Aorta (tissue), 5 donors: ENCODE data around the gene URB1. TPM values are rescaled to one million over a fixed set of nuclear protein-coding genes. Genes with fewer than 3 reads are reported as not detected.
"Not testable (repeated sequence)": the region's sequence is repeated elsewhere in the genome, so short reads cannot be mapped to it uniquely, and the experiment has no call there.

Experiments used
- ATAC-seq: fragments of 200-7000 bp; cut with Tn5 transposase; one replicate; pipeline ENCODE4 v1.9.1; 2022; ENCODE audit warnings: moderate library complexity; ENCODE audit not compliant: low FRiP score
- DNase-seq, 2 donors: peaks; one replicate each; pipeline ENCODE4 v3.0.0-alpha.2; 2020
- H3K27ac ChIP-seq, 2 donors: one replicate each; pipeline ENCODE4 v1.5.1; 2013; ENCODE audit warnings: low read length in 2 of 2, mild to moderate bottlenecking in 2 of 2, moderate library complexity in 2 of 2, control low read depth in 1 of 2, inconsistent platforms in 1 of 2, low read depth in 1 of 2
- H3K27me3 ChIP-seq, 2 donors: one replicate each; pipeline ENCODE4 v1.6.1; 2013; ENCODE audit warnings: control low read depth in 1 of 2, low read length in 1 of 2, mild to moderate bottlenecking in 1 of 2, moderate library complexity in 1 of 2; ENCODE audit not compliant: insufficient read depth in 2 of 2, control insufficient read depth in 1 of 2
- H3K36me3 ChIP-seq, 2 donors: one replicate each; pipeline ENCODE4 v1.6.1; 2013; ENCODE audit warnings: control low read depth in 1 of 2, low read length in 1 of 2, mild to moderate bottlenecking in 1 of 2; ENCODE audit not compliant: insufficient read depth in 2 of 2, control insufficient read depth in 1 of 2
- H3K4me1 ChIP-seq, 2 donors: one replicate each; pipeline ENCODE4 v1.6.1; 2013; ENCODE audit warnings: low read length in 2 of 2, control low read depth in 1 of 2, mild to moderate bottlenecking in 1 of 2, moderate library complexity in 1 of 2; ENCODE audit not compliant: insufficient read depth in 2 of 2, control insufficient read depth in 1 of 2
- H3K4me3 ChIP-seq, 2 donors: one replicate each; pipeline ENCODE4 v1.5.1; 2013; ENCODE audit warnings: low read length in 2 of 2, control low read depth in 1 of 2, mild to moderate bottlenecking in 1 of 2
- H3K9me3 ChIP-seq: one replicate; pipeline ENCODE4 v1.6.1; 2013; ENCODE audit warnings: mild to moderate bottlenecking, low read length; ENCODE audit not compliant: control insufficient read depth
- WGBS, 2 donors: extraction: QIAGEN DNeasy Blood & Tissue Kit; methylation state at CpG; one replicate each; pipeline ENCODE4 v1.1.7; 2013; 5-methylcytosine and 5-hydroxymethylcytosine counted together
- intact Hi-C, 2 donors: fragments of 100-400 bp; cut with DNase I; formaldehyde crosslinking; loops; one replicate each; pipeline versions ENCODE4 v1.14.2 to v1.15.0; 2022
- long read RNA-seq, 2 donors: library from polyadenylated mRNA; unstranded; transcript quantifications; one replicate each; pipeline ENCODE4 v2.0.0, GENCODE V29; 2020 to 2021
- polyA plus RNA-seq, 2 donors: library from polyadenylated mRNA; stranded (reverse); fragments of 200-250 nt; gene quantifications; one replicate each; pipeline ENCODE4 v1.2.3, GENCODE V29; 2013
- total RNA-seq, 2 donors: library from RNA; stranded (reverse); fragmentation: NEBNext Ultra II Directional; extraction: Animal tissue kit (Norgen Biotek cat#: 25700); gene quantifications; one replicate each; pipeline ENCODE4 v1.2.1, GENCODE V29; 2021
- donor health status: healthy with polysubstance abuse.
- donor health status: Bipolar disorder and iron deficiency.
- donor health status: DM: no; HTN: no; CAD: no.
- donor health status: DM: no; HTN: no; CAD: no.
- donor health status: DM: yes; HTN: yes; CAD: no.

Gene URB1, protein sequence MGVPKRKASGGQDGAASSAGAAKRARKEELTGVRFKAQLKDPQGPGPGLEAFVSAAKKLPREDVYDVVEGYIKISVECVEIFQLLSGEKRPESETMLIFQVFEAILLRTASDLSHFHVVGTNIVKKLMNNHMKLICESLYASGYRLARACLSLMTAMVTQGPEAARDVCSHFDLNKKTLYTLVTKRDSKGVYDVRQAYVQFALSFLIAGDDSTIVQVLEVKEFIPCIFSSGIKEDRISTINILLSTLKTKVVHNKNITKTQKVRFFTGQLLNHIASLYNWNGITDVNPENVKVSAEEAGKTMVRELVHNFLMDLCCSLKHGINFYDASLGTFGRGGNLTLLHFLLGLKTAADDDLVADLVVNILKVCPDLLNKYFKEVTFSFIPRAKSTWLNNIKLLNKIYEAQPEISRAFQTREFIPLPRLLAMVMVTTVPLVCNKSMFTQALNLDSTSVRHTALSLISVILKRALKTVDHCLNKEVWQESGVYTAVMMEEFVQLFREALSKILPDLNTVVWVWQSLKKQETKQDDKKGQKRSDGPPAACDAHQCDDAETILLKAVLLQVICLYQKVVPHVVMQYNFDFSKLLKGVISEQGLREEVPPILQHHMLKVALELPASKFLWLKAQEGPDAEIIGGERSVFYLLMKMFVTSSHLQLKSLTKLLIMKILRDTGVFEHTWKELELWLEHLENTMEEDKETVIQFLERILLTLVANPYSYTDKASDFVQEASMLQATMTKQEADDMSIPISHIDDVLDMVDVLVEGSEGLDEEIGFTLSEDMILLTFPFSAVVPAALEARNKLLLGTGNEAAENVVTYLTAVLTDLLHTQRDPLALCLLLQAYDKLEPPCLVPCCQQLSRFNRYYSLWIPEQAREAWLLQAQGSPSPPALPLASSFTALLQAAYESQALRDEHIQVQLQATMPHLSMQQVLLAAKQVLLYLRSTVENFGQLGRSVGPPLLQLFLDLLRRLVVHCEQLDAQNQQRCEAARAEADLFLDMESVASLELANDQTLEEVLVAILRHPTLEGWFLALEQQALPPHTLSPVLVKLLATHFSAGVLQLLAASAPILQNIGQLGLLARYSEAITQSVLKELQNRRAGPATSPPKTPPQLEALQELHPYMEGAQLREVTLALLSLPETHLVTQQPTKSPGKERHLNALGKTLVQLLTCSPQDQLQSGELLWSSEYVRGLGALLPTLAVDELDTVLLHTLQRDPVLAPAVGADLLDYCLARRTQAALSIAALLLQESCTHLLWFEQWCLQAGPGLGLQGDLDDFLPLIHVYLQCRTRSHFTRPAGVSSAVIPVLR (N-terminal part only)
- total RNA-seq (10 to 100 TPM; 21.2 to 34.2 TPM), polyA plus RNA-seq (1 to 10 TPM; 2.0 to 4.7 TPM)
- long read RNA-seq, donor 1, partial matches to known transcripts = 60 of 71 reads
- long read RNA-seq, donor 1, other reads (novel, unspliced or antisense) = 11 of 71 reads
- long read RNA-seq, donor 2, partial matches to known transcripts = 14 of 18 reads
- long read RNA-seq, donor 2, other reads (novel, unspliced or antisense) = 4 of 18 reads

GRCh38 chr21:32392880-32393676 lies at the start of gene URB1:
Gene URB1, minus strand, starts transcription at chr21:32393012. Its CDS starts 102 bp downstream, at chr21:32392910.
- 5 to 6% methylated on average over 55 to 59 of the region's 59 CpGs for WGBS, 2 donors
- intact Hi-C loops = no loop called here

DNA sequence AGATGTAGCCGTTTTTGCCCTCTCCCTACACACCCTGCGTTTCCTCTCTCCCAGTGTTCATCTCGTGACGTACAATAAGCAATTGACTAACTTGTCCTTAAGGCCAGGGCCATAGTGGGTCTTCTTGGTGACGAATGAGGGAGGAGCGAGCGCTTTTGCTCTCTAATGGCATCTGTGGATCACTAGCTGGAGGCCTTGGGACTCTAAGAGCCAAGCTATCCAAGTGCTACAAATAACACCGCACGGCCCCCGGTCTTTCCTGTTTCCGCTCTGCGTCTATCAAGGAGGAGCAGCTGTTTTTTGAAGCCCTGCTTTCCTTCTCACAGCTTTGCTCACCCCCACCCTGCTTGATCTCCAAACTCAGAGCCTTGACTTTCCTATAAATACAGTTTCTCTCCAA lies 44.9 kb upstream of the URB1 start:
- H3K36me3 ChIP-seq = peaks cover 0 to 1% of the 10 kb centered on the region in 2 donors
- intact Hi-C loops = no loop called here
- no peak for DNase-seq
- no peak overlapping the region for H3K4me3 ChIP-seq
- no peaks in the 10 kb centered on the region for H3K4me1 ChIP-seq
- H3K9me3 ChIP-seq = no peaks in the 10 kb centered on the region
- no peak for ATAC-seq
- no peak overlapping the region for H3K27ac ChIP-seq
- WGBS, 2 donors = 77 to 79% methylated on average over 12 of the region's 12 CpGs
- no peaks in the 10 kb centered on the region for H3K27me3 ChIP-seq

More at GRCh38 chr21:32392880-32393676, at the start of gene URB1:
- DNase-seq (peak; percentile 94 to 98), ATAC-seq (peak; percentile 98)
- H3K9me3 ChIP-seq = no peaks in the 10 kb centered on the region
- H3K36me3 ChIP-seq = peaks cover 0 to 1% of the 10 kb centered on the region in 2 donors
- peak within 1 kb of the TSS in 1 of 2 donors; percentile 69 for H3K27ac ChIP-seq
- no peaks in the 10 kb centered on the region for H3K4me1 ChIP-seq
- no peaks in the 10 kb centered on the region for H3K27me3 ChIP-seq
- H3K4me3 ChIP-seq = peak within 1 kb of the TSS; percentile 76 to 77

GRCh38 chr21:32432982-32433660 lies 40.3 kb upstream of the URB1 start:
- H3K36me3 ChIP-seq, ATAC-seq, H3K4me1 ChIP-seq, intact Hi-C loops, H3K27me3 ChIP-seq, H3K4me3 ChIP-seq, DNase-seq, H3K9me3 ChIP-seq, H3K27ac ChIP-seq: not testable (repeated sequence)
- 82 to 86% methylated on average over 15 of the region's 15 CpGs for WGBS, 2 donors

DNA sequence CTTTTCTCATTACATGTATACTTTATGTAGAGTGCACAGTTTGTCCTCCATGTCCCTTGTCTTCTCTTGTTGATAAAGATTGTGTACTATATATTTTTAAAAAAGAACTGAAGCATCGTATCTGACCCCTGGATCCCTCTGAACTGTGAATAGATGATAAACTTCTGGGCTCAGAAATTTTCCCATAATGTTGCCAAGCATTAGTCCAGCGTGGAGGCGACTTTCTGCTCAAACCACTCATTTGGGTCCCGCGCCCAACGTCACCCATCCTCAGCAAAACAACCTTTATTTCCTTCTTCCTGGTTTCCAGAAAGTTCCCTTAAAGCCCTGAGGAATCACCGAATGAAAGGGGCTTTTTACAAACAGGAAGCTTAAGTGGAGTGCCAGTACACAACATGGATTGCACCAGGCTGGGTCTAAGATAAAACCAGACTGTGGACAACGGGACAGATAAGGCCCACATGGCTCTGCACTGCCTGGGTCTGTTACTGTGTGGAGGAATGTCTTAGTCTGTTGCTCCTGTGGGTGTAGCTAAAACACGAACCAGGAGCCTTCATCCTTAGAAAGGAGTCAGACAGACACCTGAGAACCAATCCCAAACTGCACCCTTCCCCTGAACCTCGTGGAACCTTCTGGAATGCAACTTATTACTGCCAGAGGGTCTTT lies 35.3 kb upstream of the URB1 start:
- ATAC-seq = no peak
- 66 to 71% methylated on average over 10 of the region's 10 CpGs for WGBS, 2 donors
- no peaks in the 10 kb centered on the region for H3K36me3 ChIP-seq

DNA sequence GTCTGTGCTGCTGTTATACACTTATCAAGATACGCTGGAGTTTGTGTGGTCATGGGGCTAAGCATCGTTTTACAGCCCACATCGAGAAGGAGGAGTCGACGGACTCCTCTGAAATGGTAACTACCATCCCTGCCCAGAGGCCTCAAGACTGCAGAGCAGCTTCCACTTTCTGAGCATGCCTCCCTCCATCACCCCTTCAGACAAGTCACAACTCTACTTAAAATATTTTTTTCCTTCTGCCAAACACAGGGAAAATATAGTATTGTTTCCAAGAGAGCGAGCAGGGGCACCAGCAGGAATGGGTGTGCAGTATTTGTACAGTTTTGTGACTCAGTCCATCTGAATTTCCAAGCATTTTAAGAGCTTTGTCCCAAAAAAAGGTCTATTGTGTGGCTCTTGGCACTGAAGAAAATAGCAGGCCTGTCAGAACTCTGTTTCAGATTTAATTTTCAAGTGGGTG lies 33.8 kb upstream of the URB1 start:
- Histone ChIP-seq H3K36me3 (no peaks in the 10 kb centered on the region), H3K4me3 (no peak overlapping the region), H3K27me3 (no peaks in the 10 kb centered on the region), H3K4me1 (peaks cover 2 to 10% of the 10 kb centered on the region in 2 donors), H3K9me3 (no peaks in the 10 kb centered on the region), H3K27ac (peak overlapping the region; percentile 15 to 46)
- ATAC-seq (peak; percentile 66), DNase-seq (no peak)
- 2 to 4% methylated on average over 6 of the region's 6 CpGs for WGBS, 2 donors
- intact Hi-C loops = no loop called here

More for the DNA sequence above, 35.3 kb upstream of the URB1 start:
- DNase-seq = peak in 1 of 2 donors; percentile 19
- Histone ChIP-seq H3K27ac (peak overlapping the region in 1 of 2 donors; percentile 39), H3K4me3 (no peak overlapping the region), H3K9me3 (no peaks in the 10 kb centered on the region), H3K27me3 (no peaks in the 10 kb centered on the region), H3K4me1 (peaks cover 2 to 10% of the 10 kb centered on the region in 2 donors)
- intact Hi-C loops = no loop called here

- intact Hi-C loops = no loop called here
- WGBS, 2 donors = 35 to 48% methylated on average over 5 of the region's 5 CpGs
- Histone ChIP-seq H3K36me3 (no peaks in the 10 kb centered on the region), H3K4me3 (no peak overlapping the region), H3K4me1 (peaks cover 2 to 10% of the 10 kb centered on the region in 2 donors), H3K27ac (peak overlapping the region; percentile 15 to 71), H3K27me3 (no peaks in the 10 kb centered on the region), H3K9me3 (no peaks in the 10 kb centered on the region)
- peak; percentile 19 for ATAC-seq
- DNase-seq = no peak
Measured at GRCh38 chr21:32426066-32426465, 33.3 kb upstream of the URB1 start.

- H3K4me1 ChIP-seq = peaks cover 2 to 10% of the 10 kb centered on the region in 2 donors
- peak; percentile 22 for ATAC-seq
Measured at GRCh38 chr21:32425628-32426027, 32.8 kb upstream of the URB1 start.

More at GRCh38 chr21:32425628-32426027, 32.8 kb upstream of the URB1 start:
- Histone ChIP-seq H3K27me3 (no peaks in the 10 kb centered on the region), H3K27ac (peak overlapping the region in 1 of 2 donors; percentile 73), H3K9me3 (no peaks in the 10 kb centered on the region), H3K36me3 (no peaks in the 10 kb centered on the region), H3K4me3 (no peak overlapping the region)
- peak in 1 of 2 donors; percentile 7 for DNase-seq
- intact Hi-C loops = no loop called here
- 66 to 75% methylated on average over 4 of the region's 4 CpGs for WGBS, 2 donors
